HEK293 (cell line): Measurements from ENCODE around the gene CYP26B1.

ENCODE experiments used
- CTCF ChIA-PET: fragments of 350-600 bp; formaldehyde crosslinking; extraction: SDS; loops from one replicate; lab custom pipeline; 2021; ENCODE audit warnings: antibody characterized with exemption; lab: Yijun Ruan, JAX
- POLR2A ChIA-PET: fragments of 300-600 bp; formaldehyde crosslinking; extraction: SDS; loops from one replicate; lab custom pipeline; 2020; ENCODE audit warnings: antibody characterized with exemption, inconsistent platforms; lab: Yijun Ruan, JAX
- H3K27ac ChIP-seq: fragments of 200-500 bp; sonication (Bioruptor generic); 2 replicates; pipeline ENCODE4 v1.5.1; 2014; ENCODE audit warnings: low read depth, low read length, control low read depth, inconsistent platforms; ENCODE audit errors: extremely low read depth
- H3K36me3 ChIP-seq, 2 experiments: fragments of 200-500 bp in 1 of 2; sonication (Bioruptor generic) in 1 of 2; 1 replicate in 1 of 2; 2 replicates in 1 of 2; pipeline ENCODE4 v1.5.1; 2014 to 2017; ENCODE audit warnings: inconsistent platforms in 2 of 2, low read length in 2 of 2; ENCODE audit not compliant: control insufficient read depth in 2 of 2, insufficient read depth in 1 of 2
- H3K4me1 ChIP-seq: fragments of 200-500 bp; sonication (Bioruptor generic); 2 replicates; pipeline ENCODE4 v1.5.1; 2014; ENCODE audit warnings: mild to moderate bottlenecking, low read length, inconsistent platforms; ENCODE audit not compliant: control insufficient read depth, insufficient read depth
- H3K4me3 ChIP-seq: 2 replicates; pipeline ENCODE4 v1.5.1; 2011; ENCODE audit warnings: low read depth, mild to moderate bottlenecking, control low read depth, low read length, moderate library complexity
- H3K9me3 ChIP-seq: fragments of 200-500 bp; sonication (Bioruptor generic); 2 replicates; pipeline ENCODE4 v1.5.1; 2014; ENCODE audit warnings: low read depth, low read length, inconsistent platforms; ENCODE audit not compliant: control insufficient read depth, insufficient read depth
- IKZF3 ChIP-seq: fragments of 450-650 bp; IDR thresholded peaks from 2 replicates; pipeline ENCODE4 v1.5.0; 2018; ENCODE audit warnings: missing biosample characterization, mild to moderate bottlenecking, missing genetic modification characterization, moderate library complexity
- MYNN ChIP-seq: fragments of 450-650 bp; formaldehyde crosslinking; IDR thresholded peaks from 2 replicates; pipeline ENCODE4 v1.5.1; 2016; ENCODE audit warnings: missing biosample characterization, missing genetic modification characterization, borderline replicate concordance
- TCF7L2 ChIP-seq: IDR thresholded peaks from 2 replicates; pipeline ENCODE4 v1.6.1; 2011; ENCODE audit warnings: low read depth, mild to moderate bottlenecking, inconsistent platforms, low read length, moderate library complexity, borderline replicate concordance
- ZBTB48 ChIP-seq: fragments of 450-650 bp; formaldehyde crosslinking; IDR thresholded peaks from 2 replicates; pipeline ENCODE4 v1.5.1; 2016; ENCODE audit warnings: missing biosample characterization, missing genetic modification characterization
- ZFHX2 ChIP-seq: fragments of 450-650 bp; formaldehyde crosslinking; conservative IDR thresholded peaks from 2 replicates; pipeline ENCODE4 v1.5.1; 2016; ENCODE audit warnings: missing biosample characterization, missing genetic modification characterization
- ZFP69B ChIP-seq: fragments of 450-650 bp; formaldehyde crosslinking; IDR thresholded peaks from 2 replicates; pipeline ENCODE4 v1.5.1; 2016; ENCODE audit warnings: missing biosample characterization, missing genetic modification characterization
- ZNF112 ChIP-seq: fragments of 450-650 bp; formaldehyde crosslinking; IDR thresholded peaks from 2 replicates; pipeline ENCODE4 v1.5.0; 2017; ENCODE audit warnings: missing biosample characterization, missing genetic modification characterization
- ZNF140 ChIP-seq: fragments of 450-650 bp; formaldehyde crosslinking; IDR thresholded peaks from 2 replicates; pipeline ENCODE4 v1.5.1; 2016; ENCODE audit warnings: missing biosample characterization, missing genetic modification characterization
- ZNF157 ChIP-seq: fragments of 450-650 bp; formaldehyde crosslinking; IDR thresholded peaks from 2 replicates; pipeline ENCODE4 v1.5.1; 2016; ENCODE audit warnings: missing biosample characterization, missing genetic modification characterization
- ZNF16 ChIP-seq: fragments of 450-650 bp; formaldehyde crosslinking; IDR thresholded peaks from 2 replicates; pipeline ENCODE4 v1.5.1; 2016; ENCODE audit warnings: low read depth, missing biosample characterization, missing genetic modification characterization
- ZNF175 ChIP-seq: fragments of 450-650 bp; formaldehyde crosslinking; IDR thresholded peaks from 2 replicates; pipeline ENCODE4 v1.5.1; 2016; ENCODE audit warnings: missing biosample characterization, missing genetic modification characterization
- ZNF239 ChIP-seq: fragments of 450-650 bp; formaldehyde crosslinking; IDR thresholded peaks from 2 replicates; pipeline ENCODE4 v1.5.1; 2016; ENCODE audit warnings: missing biosample characterization, missing genetic modification characterization
- ZNF248 ChIP-seq: fragments of 450-650 bp; formaldehyde crosslinking; IDR thresholded peaks from 2 replicates; pipeline ENCODE4 v1.5.1; 2017; ENCODE audit warnings: missing biosample characterization, missing genetic modification characterization
- ZNF324 ChIP-seq: fragments of 450-650 bp; formaldehyde crosslinking; IDR thresholded peaks from 2 replicates; pipeline ENCODE4 v1.5.1; 2016; ENCODE audit warnings: missing biosample characterization, missing genetic modification characterization
- ZNF354C ChIP-seq: fragments of 450-650 bp; formaldehyde crosslinking; IDR thresholded peaks from 2 replicates; pipeline ENCODE4 v1.5.1; 2016; ENCODE audit warnings: missing biosample characterization, missing genetic modification characterization, low read depth, borderline replicate concordance
- ZNF394 ChIP-seq: fragments of 450-650 bp; formaldehyde crosslinking; IDR thresholded peaks from 2 replicates; pipeline ENCODE4 v1.5.1; 2016; ENCODE audit warnings: missing biosample characterization, missing genetic modification characterization, mild to moderate bottlenecking, moderate library complexity, borderline replicate concordance
- ZNF473 ChIP-seq: fragments of 450-650 bp; formaldehyde crosslinking; IDR thresholded peaks from 2 replicates; pipeline ENCODE4 v1.5.1; 2017; ENCODE audit warnings: missing biosample characterization, missing genetic modification characterization
- ZNF48 ChIP-seq: fragments of 450-650 bp; formaldehyde crosslinking; IDR thresholded peaks from 2 replicates; pipeline ENCODE4 v1.5.1; 2016; ENCODE audit warnings: missing biosample characterization, missing genetic modification characterization
- ZNF521 ChIP-seq: fragments of 450-650 bp; formaldehyde crosslinking; IDR thresholded peaks from 2 replicates; pipeline ENCODE4 v1.5.1; 2017; ENCODE audit warnings: missing biosample characterization, mild to moderate bottlenecking, missing genetic modification characterization
- ZNF530 ChIP-seq: fragments of 450-650 bp; formaldehyde crosslinking; IDR thresholded peaks from 2 replicates; pipeline ENCODE4 v1.5.1; 2016; ENCODE audit warnings: low read depth, missing biosample characterization, missing genetic modification characterization
- ZNF621 ChIP-seq: fragments of 450-650 bp; formaldehyde crosslinking; IDR thresholded peaks from 2 replicates; pipeline ENCODE4 v1.5.1; 2017; ENCODE audit warnings: missing biosample characterization, missing genetic modification characterization
- ZNF623 ChIP-seq: fragments of 450-650 bp; formaldehyde crosslinking; IDR thresholded peaks from 2 replicates; pipeline ENCODE4 v1.5.1; 2016; ENCODE audit warnings: missing biosample characterization, missing genetic modification characterization
- ZNF670 ChIP-seq: fragments of 450-650 bp; formaldehyde crosslinking; IDR thresholded peaks from 2 replicates; pipeline ENCODE4 v1.5.1; 2016; ENCODE audit warnings: missing biosample characterization, missing genetic modification characterization, low read depth
- ZNF777 ChIP-seq: fragments of 450-650 bp; formaldehyde crosslinking; IDR thresholded peaks from 2 replicates; pipeline ENCODE4 v1.5.1; 2017; ENCODE audit warnings: missing biosample characterization, missing genetic modification characterization, borderline replicate concordance
- ZNF830 ChIP-seq: fragments of 450-650 bp; IDR thresholded peaks from 2 replicates; pipeline ENCODE4 v1.5.0; 2018; ENCODE audit warnings: missing biosample characterization, missing genetic modification characterization, low read depth, mild to moderate bottlenecking, moderate library complexity
- TF ChIP-seq, protein P1 (sequence below): fragments of 450-650 bp; formaldehyde crosslinking; optimal IDR thresholded peaks from 2 replicates; pipeline ENCODE3; 2016; ENCODE audit warnings: missing biosample characterization, mild to moderate bottlenecking, missing genetic modification characterization
- TF ChIP-seq, protein P2 (sequence below): fragments of 450-650 bp; formaldehyde crosslinking; IDR thresholded peaks from 2 replicates; pipeline ENCODE4; 2016; ENCODE audit warnings: missing biosample characterization, missing genetic modification characterization
- TF ChIP-seq, protein P3 (sequence below): fragments of 450-650 bp; formaldehyde crosslinking; IDR thresholded peaks from 2 replicates; pipeline ENCODE4 v1.5.1; 2017; ENCODE audit warnings: missing biosample characterization, missing genetic modification characterization
- TF ChIP-seq, protein P4 (sequence below): fragments of 450-650 bp; formaldehyde crosslinking; IDR thresholded peaks from 2 replicates; pipeline ENCODE4 v1.5.1; 2016; ENCODE audit warnings: missing biosample characterization, missing genetic modification characterization
- TF ChIP-seq, protein P5 (sequence below): IDR thresholded peaks from 2 replicates; pipeline ENCODE4 v1.6.1; 2011; ENCODE audit warnings: mild to moderate bottlenecking, low read depth, low read length, borderline replicate concordance

Gene CYP26B1

DNA sequence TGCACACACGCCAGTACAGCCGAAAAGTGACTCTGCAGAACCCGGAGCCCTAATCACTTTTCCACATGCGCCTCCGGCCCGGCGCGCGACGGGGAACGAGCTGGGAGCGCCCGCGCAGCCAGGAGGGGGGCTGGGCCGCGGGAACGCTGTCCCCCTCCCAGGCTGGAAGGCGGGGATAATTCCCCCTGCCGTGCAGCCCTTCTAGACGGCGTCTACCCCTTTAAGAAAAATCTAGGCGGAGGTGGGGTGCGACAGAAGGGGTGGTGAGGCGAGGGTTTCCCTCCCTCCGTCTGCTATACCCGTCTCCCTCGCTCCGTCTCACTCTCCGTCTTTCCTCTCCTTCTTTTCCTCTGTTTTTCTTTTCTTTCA, 2.4 kb downstream of the CYP26B1 start:
- H3K27ac ChIP-seq: peak overlapping the region; percentile 54; the same call in 1 of the 2 replicates
- CTCF ChIA-PET: interaction anchor here (0.6 to 1.0 kb wide), 2 partner anchors 11 to 355 kb away, joined by 3 read pairs; no protein-coding TSS in a partner anchor
- peaks cover 11% of the 10 kb centered on the region for H3K4me1 ChIP-seq
- POLR2A ChIA-PET: interaction anchor here (1.1 kb wide), 1 partner anchor 29 kb away, joined by 3 read pairs; no protein-coding TSS in a partner anchor
- H3K9me3 ChIP-seq: no peaks in the 10 kb centered on the region
- H3K4me3 ChIP-seq: peak overlapping the region; percentile 53
- H3K36me3 ChIP-seq: no peaks in the 10 kb centered on the region
- no peak for TF ChIP-seq ZNF521 (tag by site-specific recombination)
- TF ChIP-seq ZNF473 (tag by site-specific recombination): no peak
- TF ChIP-seq ZNF175 (tag by site-specific recombination): no peak
- no peak for TF ChIP-seq ZNF48 (tag by site-specific recombination)
- TF ChIP-seq ZNF324 (tag by site-specific recombination): no peak
- TF ChIP-seq TCF7L2: no peak
- TF ChIP-seq, protein P1, sequence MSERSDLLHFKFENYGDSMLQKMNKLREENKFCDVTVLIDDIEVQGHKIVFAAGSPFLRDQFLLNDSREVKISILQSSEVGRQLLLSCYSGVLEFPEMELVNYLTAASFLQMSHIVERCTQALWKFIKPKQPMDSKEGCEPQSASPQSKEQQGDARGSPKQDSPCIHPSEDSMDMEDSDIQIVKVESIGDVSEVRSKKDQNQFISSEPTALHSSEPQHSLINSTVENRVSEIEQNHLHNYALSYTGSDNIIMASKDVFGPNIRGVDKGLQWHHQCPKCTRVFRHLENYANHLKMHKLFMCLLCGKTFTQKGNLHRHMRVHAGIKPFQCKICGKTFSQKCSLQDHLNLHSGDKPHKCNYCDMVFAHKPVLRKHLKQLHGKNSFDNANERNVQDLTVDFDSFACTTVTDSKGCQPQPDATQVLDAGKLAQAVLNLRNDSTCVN (tag by site-specific recombination): peak; percentile 75
- TF ChIP-seq, protein P2, sequence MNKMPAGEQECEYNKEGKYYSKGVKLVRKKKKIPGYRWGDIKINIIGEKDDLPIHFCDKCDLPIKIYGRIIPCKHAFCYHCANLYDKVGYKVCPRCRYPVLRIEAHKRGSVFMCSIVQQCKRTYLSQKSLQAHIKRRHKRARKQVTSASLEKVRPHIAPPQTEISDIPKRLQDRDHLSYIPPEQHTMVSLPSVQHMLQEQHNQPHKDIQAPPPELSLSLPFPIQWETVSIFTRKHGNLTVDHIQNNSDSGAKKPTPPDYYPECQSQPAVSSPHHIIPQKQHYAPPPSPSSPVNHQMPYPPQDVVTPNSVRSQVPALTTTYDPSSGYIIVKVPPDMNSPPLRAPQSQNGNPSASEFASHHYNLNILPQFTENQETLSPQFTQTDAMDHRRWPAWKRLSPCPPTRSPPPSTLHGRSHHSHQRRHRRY (tag by site-specific recombination): no peak
- TF ChIP-seq ZNF16 (tag by site-specific recombination): no peak
- no peak for TF ChIP-seq ZNF354C
- no peak for TF ChIP-seq ZNF777 (tag by site-specific recombination)
- TF ChIP-seq ZNF670 (tag by site-specific recombination): no peak
- TF ChIP-seq ZNF621 (tag by site-specific recombination): no peak
- no peak for TF ChIP-seq ZNF239 (tag by site-specific recombination)
- TF ChIP-seq ZFHX2 (tag by site-specific recombination): no peak
- no peak for TF ChIP-seq IKZF3 (tag by site-specific recombination)
- TF ChIP-seq ZBTB48: no peak
- no peak for TF ChIP-seq ZNF530 (tag by site-specific recombination)
- TF ChIP-seq, protein P3, sequence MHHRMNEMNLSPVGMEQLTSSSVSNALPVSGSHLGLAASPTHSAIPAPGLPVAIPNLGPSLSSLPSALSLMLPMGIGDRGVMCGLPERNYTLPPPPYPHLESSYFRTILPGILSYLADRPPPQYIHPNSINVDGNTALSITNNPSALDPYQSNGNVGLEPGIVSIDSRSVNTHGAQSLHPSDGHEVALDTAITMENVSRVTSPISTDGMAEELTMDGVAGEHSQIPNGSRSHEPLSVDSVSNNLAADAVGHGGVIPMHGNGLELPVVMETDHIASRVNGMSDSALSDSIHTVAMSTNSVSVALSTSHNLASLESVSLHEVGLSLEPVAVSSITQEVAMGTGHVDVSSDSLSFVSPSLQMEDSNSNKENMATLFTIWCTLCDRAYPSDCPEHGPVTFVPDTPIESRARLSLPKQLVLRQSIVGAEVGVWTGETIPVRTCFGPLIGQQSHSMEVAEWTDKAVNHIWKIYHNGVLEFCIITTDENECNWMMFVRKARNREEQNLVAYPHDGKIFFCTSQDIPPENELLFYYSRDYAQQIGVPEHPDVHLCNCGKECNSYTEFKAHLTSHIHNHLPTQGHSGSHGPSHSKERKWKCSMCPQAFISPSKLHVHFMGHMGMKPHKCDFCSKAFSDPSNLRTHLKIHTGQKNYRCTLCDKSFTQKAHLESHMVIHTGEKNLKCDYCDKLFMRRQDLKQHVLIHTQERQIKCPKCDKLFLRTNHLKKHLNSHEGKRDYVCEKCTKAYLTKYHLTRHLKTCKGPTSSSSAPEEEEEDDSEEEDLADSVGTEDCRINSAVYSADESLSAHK (tag by site-specific recombination): no peak
- TF ChIP-seq ZFP69B (tag by site-specific recombination): peak; percentile 76; the same call in 1 of the 2 replicates
- TF ChIP-seq, protein P4, sequence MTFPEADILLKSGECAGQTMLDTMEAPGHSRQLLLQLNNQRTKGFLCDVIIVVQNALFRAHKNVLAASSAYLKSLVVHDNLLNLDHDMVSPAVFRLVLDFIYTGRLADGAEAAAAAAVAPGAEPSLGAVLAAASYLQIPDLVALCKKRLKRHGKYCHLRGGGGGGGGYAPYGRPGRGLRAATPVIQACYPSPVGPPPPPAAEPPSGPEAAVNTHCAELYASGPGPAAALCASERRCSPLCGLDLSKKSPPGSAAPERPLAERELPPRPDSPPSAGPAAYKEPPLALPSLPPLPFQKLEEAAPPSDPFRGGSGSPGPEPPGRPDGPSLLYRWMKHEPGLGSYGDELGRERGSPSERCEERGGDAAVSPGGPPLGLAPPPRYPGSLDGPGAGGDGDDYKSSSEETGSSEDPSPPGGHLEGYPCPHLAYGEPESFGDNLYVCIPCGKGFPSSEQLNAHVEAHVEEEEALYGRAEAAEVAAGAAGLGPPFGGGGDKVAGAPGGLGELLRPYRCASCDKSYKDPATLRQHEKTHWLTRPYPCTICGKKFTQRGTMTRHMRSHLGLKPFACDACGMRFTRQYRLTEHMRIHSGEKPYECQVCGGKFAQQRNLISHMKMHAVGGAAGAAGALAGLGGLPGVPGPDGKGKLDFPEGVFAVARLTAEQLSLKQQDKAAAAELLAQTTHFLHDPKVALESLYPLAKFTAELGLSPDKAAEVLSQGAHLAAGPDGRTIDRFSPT (tag by site-specific recombination): no peak
- no peak for TF ChIP-seq ZNF248 (tag by site-specific recombination)
- no peak for TF ChIP-seq ZNF830 (tag by site-specific recombination)
- no peak for TF ChIP-seq ZNF157 (tag by site-specific recombination)
- TF ChIP-seq, protein P5, sequence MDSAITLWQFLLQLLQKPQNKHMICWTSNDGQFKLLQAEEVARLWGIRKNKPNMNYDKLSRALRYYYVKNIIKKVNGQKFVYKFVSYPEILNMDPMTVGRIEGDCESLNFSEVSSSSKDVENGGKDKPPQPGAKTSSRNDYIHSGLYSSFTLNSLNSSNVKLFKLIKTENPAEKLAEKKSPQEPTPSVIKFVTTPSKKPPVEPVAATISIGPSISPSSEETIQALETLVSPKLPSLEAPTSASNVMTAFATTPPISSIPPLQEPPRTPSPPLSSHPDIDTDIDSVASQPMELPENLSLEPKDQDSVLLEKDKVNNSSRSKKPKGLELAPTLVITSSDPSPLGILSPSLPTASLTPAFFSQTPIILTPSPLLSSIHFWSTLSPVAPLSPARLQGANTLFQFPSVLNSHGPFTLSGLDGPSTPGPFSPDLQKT: no peak
- TF ChIP-seq ZNF623: no peak
- TF ChIP-seq ZNF140: no peak
- TF ChIP-seq MYNN: no peak
- TF ChIP-seq ZNF112 (tag by site-specific recombination): no peak
- TF ChIP-seq ZNF394 (tag by site-specific recombination): no peak
